ENCODE measurements around the gene SFRP4.

DNA sequence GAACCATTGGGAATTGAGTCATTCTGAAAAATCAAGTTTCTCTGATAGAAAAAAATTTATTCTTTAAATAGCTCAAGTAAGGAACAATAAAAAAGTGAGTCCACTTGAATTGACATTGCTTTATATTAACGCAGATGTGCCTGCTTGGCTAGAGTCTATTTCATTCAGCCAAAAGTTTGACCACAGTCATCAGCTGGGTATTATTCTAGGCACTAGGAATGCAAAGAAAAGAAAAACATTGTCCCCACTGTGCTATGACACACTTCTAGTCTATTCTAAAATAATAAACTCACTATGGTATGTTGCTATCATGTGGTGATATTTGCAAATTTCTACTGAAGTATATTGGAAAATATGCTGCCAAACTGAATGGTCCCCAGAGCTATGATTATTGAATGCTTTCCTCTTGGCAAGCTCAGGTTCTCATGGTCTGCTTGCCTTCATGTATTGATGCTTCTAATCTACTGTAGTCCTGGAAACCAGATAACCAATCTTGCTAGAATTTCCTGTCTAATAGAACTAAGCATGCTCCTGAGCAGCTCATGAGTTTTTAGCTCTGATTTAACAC, 8.3 kb downstream of the SFRP4 start:
- TF ChIP-seq, protein P1, sequence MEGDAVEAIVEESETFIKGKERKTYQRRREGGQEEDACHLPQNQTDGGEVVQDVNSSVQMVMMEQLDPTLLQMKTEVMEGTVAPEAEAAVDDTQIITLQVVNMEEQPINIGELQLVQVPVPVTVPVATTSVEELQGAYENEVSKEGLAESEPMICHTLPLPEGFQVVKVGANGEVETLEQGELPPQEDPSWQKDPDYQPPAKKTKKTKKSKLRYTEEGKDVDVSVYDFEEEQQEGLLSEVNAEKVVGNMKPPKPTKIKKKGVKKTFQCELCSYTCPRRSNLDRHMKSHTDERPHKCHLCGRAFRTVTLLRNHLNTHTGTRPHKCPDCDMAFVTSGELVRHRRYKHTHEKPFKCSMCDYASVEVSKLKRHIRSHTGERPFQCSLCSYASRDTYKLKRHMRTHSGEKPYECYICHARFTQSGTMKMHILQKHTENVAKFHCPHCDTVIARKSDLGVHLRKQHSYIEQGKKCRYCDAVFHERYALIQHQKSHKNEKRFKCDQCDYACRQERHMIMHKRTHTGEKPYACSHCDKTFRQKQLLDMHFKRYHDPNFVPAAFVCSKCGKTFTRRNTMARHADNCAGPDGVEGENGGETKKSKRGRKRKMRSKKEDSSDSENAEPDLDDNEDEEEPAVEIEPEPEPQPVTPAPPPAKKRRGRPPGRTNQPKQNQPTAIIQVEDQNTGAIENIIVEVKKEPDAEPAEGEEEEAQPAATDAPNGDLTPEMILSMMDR (conservative IDR thresholded peaks at IDR 0.05) = no peak
- TF ChIP-seq EZH2 (IDR thresholded peaks at IDR 0.05; ENCODE audit: low read depth) = no peak

Measured in PC-9 (cell line).